ENCODE results near the gene DAB1.
"Not testable (repeated sequence)": the region's sequence is repeated elsewhere in the genome, so short reads cannot be mapped to it uniquely, and the experiment has no call there.

The DAB1 gene

GRCh38 chr1:57353654-57354053 lies 70.2 kb downstream of the DAB1 start:
- DNase-seq, result no peak

- DNase-seq, result no peak
Observed at GRCh38 chr1:57350610-57351009, 73.2 kb downstream of the DAB1 start.

GRCh38 chr1:57348921-57349320 lies 74.9 kb downstream of the DAB1 start:
- no peak for DNase-seq

GRCh38 chr1:57345916-57346315 lies 77.9 kb downstream of the DAB1 start:
- no peak for DNase-seq

- DNase-seq, result no peak
Observed at GRCh38 chr1:57344265-57344664, 79.6 kb downstream of the DAB1 start.

- not testable (repeated sequence) for DNase-seq
Observed at GRCh38 chr1:57343298-57343915, 80.5 kb downstream of the DAB1 start.

GRCh38 chr1:57341721-57342120 lies 82.1 kb downstream of the DAB1 start:
- DNase-seq, result no peak

GRCh38 chr1:57340334-57341070 lies 83.4 kb downstream of the DAB1 start:
- DNase-seq, result no peak

GRCh38 chr1:57337623-57338022 lies 86.2 kb downstream of the DAB1 start:
- no peak for DNase-seq

- DNase-seq, result no peak
Observed at GRCh38 chr1:57336793-57337192, 87.1 kb downstream of the DAB1 start.

GRCh38 chr1:57331620-57332019 lies 92.2 kb downstream of the DAB1 start:
- no peak for DNase-seq

- DNase-seq, result no peak
Observed at GRCh38 chr1:57329937-57330336, 93.9 kb downstream of the DAB1 start.

GRCh38 chr1:57329001-57329527 lies 94.8 kb downstream of the DAB1 start:
- no peak for DNase-seq

GRCh38 chr1:57327946-57328345 lies 95.9 kb downstream of the DAB1 start:
- no peak for DNase-seq

- DNase-seq, result no peak
Observed at GRCh38 chr1:57327336-57327735, 96.5 kb downstream of the DAB1 start.

GRCh38 chr1:57325536-57325935 lies 98.3 kb downstream of the DAB1 start:
- no peak for DNase-seq

- DNase-seq, result no peak
Observed at GRCh38 chr1:57325117-57325516, 98.7 kb downstream of the DAB1 start.

- DNase-seq, result no peak
Observed at GRCh38 chr1:57324388-57324787, 99.5 kb downstream of the DAB1 start.

- no peak for DNase-seq
Observed at GRCh38 chr1:57321776-57322175, 102.1 kb downstream of the DAB1 start.

- DNase-seq, result no peak
Observed at GRCh38 chr1:57319791-57320190, 104.1 kb downstream of the DAB1 start.

GRCh38 chr1:57319165-57319564 lies 104.7 kb downstream of the DAB1 start:
- no peak for DNase-seq

GRCh38 chr1:57316861-57317260 lies 107.0 kb downstream of the DAB1 start:
- DNase-seq, result no peak

GRCh38 chr1:57316291-57316690 lies 107.6 kb downstream of the DAB1 start:
- no peak for DNase-seq

- no peak for DNase-seq
Observed at GRCh38 chr1:57312869-57313268, 111.0 kb downstream of the DAB1 start.

GRCh38 chr1:57311411-57311810 lies 112.4 kb downstream of the DAB1 start:
- DNase-seq, result no peak
